GM04503 (cell line): ENCODE measurements around the gene PHKB.
"Not testable (repeated sequence)": the region's sequence is repeated elsewhere in the genome, so short reads cannot be mapped to it uniquely, and the experiment has no call there.

ENCODE experiments used
- DNase-seq: peaks from one replicate; pipeline ENCODE4 v3.0.0-alpha.2; 2012; ENCODE audit warnings: low read depth

Gene PHKB

DNA sequence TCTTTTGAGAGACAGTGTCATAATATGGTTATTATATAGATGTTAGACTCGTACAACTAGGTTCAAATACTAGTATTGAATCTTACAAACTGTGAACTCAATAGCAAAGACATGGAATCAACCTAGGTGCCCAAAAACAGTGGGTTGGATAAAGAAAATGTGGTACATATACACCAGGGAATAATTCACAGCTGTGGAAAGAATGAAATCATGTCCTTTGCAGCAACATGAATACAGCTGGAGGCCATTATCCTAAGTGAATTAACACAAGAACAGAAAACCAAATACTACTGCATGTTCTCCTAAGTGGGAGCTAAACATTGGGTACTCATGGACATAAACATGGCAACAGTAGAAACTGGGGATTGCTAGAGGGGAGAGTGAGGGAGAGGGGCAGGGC, 8.1 kb downstream of the PHKB start:
- DNase-seq = no peak

GRCh38 chr16:47470211-47470610, 9.1 kb downstream of the PHKB start:
- no peak for DNase-seq

DNA sequence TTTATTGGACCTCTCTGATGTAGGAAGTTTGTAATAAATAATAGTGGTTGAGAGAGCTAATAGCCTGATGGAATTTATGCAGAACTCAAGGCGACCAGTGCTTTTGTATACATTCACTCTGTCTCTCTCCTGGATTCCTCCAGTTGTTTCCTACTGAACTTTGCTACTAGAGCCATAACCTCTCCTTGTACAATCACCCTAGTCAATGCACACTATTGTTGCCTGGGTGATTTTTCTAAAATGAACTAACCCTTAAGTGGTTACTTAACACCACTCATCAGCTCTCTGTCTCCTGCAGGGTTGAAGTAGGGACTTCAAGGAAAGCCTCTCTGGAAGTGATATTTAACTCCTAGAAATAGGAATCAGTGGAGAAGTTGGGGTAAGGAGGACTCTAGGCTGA, 9.7 kb downstream of the PHKB start:
- no peak for DNase-seq

- DNase-seq = not testable (repeated sequence)
Measured at GRCh38 chr16:47473004-47473403, 11.9 kb downstream of the PHKB start.

- no peak for DNase-seq
Measured at GRCh38 chr16:47473792-47474191, 12.7 kb downstream of the PHKB start.

DNA sequence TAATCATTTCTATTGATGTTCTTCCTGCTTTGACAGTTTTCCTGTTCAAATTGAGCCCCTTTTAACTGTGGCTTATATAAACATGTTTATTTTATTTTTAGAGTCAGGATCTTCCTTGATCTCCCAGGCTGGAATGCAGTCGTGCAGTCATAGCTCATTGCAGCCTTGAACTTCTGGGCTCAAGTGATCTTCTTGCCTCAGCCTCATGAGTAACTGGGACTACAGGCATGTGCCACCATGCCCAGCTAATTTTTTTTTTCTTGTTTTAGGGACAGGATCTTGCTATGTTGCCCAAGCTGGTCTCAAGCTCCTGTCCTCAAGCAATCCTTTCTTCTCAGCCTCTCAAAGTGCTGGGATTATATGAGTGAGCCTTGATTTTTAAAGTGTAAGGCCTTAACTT, 14.7 kb downstream of the PHKB start:
- no peak for DNase-seq

- DNase-seq = no peak
Measured at GRCh38 chr16:47476654-47477345, 15.7 kb downstream of the PHKB start.

DNA sequence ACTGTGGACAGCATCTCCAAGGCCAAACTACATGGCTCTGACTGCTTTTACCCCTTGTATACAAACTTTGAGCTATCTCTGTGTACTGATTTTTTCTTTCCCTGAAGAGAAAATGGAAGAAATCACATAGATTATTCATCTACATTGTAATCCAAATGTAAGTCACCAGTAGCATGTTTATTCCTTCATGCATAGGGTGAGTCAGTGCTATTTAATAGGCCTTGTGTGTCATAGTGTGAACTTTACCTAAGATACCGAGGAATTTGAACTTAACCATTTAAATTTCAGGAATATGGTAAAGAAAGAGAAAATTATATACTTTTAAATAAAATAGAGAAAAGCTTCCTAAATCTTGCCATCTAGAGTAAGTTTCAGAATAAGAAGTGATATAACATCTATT, 16.5 kb downstream of the PHKB start:
- no peak for DNase-seq

GRCh38 chr16:47480410-47480809, 19.3 kb downstream of the PHKB start:
- no peak for DNase-seq

DNA sequence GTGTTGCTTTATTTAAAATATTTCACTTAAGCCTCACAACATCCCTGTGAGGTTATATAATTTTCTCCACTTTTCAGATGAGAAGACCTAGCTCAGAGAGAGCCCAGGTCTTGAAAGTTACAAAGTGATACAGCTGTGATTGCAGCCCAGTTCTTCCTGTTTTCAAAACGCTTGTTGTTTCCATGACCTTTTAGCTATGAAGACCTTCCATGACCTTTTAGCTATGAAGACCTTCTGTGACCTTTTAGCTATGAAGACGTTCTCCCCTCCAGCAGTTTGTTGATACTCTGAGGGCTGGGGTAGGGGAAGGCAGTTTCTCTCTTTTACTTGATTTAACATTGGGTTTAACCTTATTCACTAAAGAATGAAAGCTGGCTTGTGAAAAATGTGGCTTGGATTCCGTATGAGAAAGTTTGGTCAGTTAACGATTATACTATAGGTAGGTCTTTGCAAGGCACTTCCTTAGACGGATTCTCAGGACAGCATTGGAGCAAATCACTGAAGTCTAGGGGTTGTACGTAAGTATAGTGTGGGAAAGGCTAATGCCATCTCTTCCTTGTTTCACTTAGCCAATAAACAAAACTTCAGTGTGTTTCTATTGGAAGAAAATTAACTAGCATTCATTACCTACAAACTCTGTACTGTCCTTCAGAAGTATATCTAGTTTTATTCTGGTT, 20.7 kb downstream of the PHKB start:
- no peak for DNase-seq

DNA sequence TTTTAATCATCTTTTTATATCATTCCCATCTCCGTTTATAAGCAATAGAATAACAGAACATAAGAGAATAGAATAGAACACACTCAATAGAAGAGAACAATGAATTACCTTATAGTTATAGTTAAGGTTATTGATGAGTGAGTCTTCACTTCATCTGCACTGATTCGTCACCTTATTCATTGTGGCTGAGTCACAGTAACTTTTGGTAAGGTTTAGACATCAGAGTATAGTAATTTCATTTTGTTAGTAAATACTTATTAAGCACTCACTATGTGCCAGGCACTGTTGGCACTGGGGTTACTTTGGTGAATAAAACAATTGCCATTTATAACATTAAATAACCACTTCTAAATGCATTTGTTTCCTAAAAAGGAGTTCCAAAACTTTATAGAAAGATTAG, 22.5 kb downstream of the PHKB start:
- no peak for DNase-seq

- DNase-seq = no peak
Measured at GRCh38 chr16:47486856-47487255, 25.7 kb downstream of the PHKB start.

- no peak for DNase-seq
Measured at GRCh38 chr16:47488051-47488450, 26.9 kb downstream of the PHKB start.

DNA sequence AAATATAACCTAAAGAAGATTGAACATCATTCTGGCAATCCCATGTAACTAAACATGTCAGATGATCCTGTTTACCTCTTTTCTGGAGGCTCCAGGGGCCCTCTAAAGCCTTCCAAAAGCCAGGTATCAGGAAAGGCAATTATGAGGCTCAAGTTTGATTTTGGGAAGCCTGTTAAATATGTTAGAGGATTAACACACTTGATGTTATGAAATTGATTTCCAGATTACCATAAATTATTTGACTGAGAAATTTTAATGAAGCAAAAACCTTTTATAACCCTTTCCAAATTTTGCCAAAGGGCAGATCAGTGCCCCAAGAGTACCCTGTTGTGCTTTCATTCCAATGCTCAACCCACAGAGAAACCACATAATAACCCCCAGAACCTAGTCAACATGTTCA, 29.3 kb downstream of the PHKB start:
- no peak for DNase-seq

GRCh38 chr16:47492036-47492427, 30.9 kb downstream of the PHKB start:
- DNase-seq = no peak

GRCh38 chr16:47492428-47493377, 31.6 kb downstream of the PHKB start:
- DNase-seq = no peak

- no peak for DNase-seq
Measured at GRCh38 chr16:47493381-47494337, 32.5 kb downstream of the PHKB start.

DNA sequence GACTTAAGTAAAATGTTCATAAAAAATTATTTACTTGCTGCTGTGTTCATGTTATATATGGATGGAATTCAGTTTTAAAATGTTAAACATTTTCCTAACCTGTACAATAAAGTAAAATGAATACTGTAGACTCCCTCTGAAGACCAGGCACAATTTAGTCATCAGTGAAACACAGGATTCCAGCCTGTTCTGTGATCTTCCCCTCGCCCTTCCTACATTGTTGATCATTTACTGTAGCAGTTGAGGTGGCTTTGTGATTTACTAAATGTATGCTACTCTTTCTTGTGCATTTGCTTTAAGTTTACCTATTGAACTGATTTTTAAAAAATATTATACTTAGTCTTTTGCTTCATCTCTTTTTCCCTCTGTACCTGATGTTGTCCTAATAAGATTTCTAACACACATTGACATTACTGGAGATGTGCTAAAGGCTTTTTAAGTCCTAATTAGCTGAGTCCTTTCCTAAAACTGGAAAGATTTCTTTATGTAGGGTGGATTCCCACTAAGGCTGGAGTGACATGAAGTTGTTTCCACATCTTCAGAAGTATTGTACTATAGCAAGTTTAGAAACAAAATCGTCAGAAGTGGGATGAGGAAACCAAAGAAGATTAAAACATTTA, 38.1 kb downstream of the PHKB start:
- no peak for DNase-seq

DNA sequence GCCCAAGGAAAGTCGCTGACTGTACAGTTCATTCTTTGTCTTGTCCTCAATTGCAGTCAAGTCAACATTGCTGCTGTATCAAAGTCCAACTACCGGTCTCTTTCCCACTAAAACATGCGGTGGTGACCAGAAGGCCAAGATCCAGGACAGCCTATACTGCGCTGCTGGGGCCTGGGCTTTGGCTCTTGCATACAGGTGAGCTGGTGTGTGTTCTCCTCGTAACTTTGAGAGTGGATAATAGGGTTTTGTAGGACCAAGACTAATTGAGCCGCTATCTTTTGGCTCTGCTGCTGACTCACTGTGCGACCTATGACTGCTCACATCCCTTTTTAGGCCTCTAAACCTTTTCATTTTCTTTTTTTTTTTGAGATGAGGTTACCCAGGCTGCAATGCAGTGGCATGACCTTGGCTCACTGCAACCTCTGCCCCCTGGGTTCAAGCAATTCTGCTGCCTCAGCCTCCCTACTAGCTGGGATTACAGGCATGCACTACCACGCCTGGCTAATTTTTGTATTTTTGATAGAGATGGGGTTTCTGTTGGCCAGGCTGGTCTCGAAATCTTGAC, 38.7 kb downstream of the PHKB start:
- no peak for DNase-seq

DNA sequence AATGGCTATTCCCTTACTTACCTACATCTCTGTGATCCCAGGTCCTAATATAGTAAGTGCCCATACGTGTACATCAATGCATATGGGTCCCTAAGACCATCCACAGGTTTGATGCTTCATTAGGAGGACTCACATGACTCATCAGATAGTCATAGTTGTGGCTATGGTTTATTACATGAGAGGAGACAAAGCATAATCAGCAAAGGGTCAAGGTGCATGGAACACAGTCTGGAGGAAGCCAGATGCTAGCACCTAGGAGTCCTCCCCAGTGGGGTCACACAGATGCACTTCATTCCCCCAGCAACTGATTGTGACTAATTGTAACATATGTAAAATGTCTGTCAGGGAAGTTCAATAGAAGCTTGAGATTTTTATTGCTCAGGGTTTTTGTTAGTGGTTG, 42.8 kb downstream of the PHKB start:
- no peak for DNase-seq

GRCh38 chr16:47504599-47504998, 43.5 kb downstream of the PHKB start:
- no peak for DNase-seq
